Coronary artery (tissue), 2 donors: ENCODE results near the gene FIP1L1.

ENCODE experiments used
- DNase-seq: peaks from one replicate; pipeline ENCODE4 v3.0.0-alpha.2; 2017; ENCODE audit warnings: low spot score
- H3K27ac ChIP-seq, 2 donors: fragments of 200-600 bp; sonication (generic); one replicate each; pipeline ENCODE4 v1.5.1; 2016 to 2019
- H3K4me3 ChIP-seq: fragments of 200-600 bp; sonication (generic); 2 replicates; pipeline ENCODE4 v1.5.1; 2016; ENCODE audit warnings: mild to moderate bottlenecking, moderate library complexity
- CTCF ChIP-seq: fragments of 200-600 bp; sonication (generic); IDR thresholded peaks from one replicate; pipeline ENCODE4 v1.5.1; 2019; ENCODE audit warnings: antibody characterized with exemption

FIP1L1 gene

DNA sequence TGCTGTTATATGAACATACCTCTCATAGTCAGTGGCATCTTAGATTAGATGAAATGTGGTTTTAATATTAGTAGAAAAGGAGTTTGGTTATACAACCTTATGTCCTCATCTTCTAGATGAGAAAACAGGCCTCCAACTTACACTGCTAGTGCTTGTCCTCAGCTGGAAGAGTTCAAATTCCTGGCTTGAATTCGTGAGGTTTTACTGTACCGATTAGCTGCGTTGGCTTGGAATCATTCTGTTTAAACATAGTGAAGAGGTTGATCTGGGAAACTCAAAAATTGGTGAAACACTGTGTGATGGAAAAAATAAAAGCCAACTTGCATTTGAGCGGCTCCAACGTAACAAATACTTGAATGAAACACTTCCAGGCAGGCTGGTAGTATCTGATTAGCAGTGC lies 132.9 kb downstream of the FIP1L1 start:
- DNase-seq = no peak
- H3K4me3 ChIP-seq = no peak overlapping the region
- no peak for TF ChIP-seq CTCF
- no peak overlapping the region for H3K27ac ChIP-seq
